ENCODE measurements around the gene TLE4. TPM values are rescaled to one million over a fixed set of nuclear protein-coding genes. Genes with fewer than 3 reads are reported as not detected.

Gene TLE4
- total RNA-seq, 1 donor from 2014 or later = 102 TPM

- Mint-ChIP-seq H3K36me3 (ENCODE audit: unreplicated experiment) (no peaks in the 10 kb centered on the region), H3K27ac (ENCODE audit: unreplicated experiment) (no peak overlapping the region), H3K9me3 (ENCODE audit: unreplicated experiment) (peaks cover 2% of the 10 kb centered on the region), H3K4me3 (ENCODE audit: unreplicated experiment) (no peak overlapping the region), H3K27me3 (ENCODE audit: unreplicated experiment) (no peaks in the 10 kb centered on the region), H3K4me1 (ENCODE audit: unreplicated experiment) (peaks cover 7% of the 10 kb centered on the region)
- no peak for TF ChIP-seq CTCF (IDR thresholded peaks at IDR 0.05)
- no peak for DNase-seq (ENCODE audit: extremely low spot score, unreplicated experiment)
Observed at GRCh38 chr9:79555474-79556089, 16.2 kb upstream of the TLE4 start.

- no peaks in the 10 kb centered on the region for H3K9me3 Mint-ChIP-seq (ENCODE audit: unreplicated experiment)
Observed at GRCh38 chr9:79559495-79560181, 12.1 kb upstream of the TLE4 start.

GRCh38 chr9:79562749-79563386 lies 8.9 kb upstream of the TLE4 start:
- no peak overlapping the region for H3K4me3 Mint-ChIP-seq (ENCODE audit: unreplicated experiment)
- H3K27me3 Mint-ChIP-seq (ENCODE audit: unreplicated experiment) = no peaks in the 10 kb centered on the region
- H3K4me1 Mint-ChIP-seq (ENCODE audit: unreplicated experiment) = peaks cover 16% of the 10 kb centered on the region
- no peaks in the 10 kb centered on the region for H3K9me3 Mint-ChIP-seq (ENCODE audit: unreplicated experiment)
- no peak for TF ChIP-seq CTCF (IDR thresholded peaks at IDR 0.05)
- H3K36me3 Mint-ChIP-seq (ENCODE audit: unreplicated experiment) = no peaks in the 10 kb centered on the region
- DNase-seq (ENCODE audit: extremely low spot score, unreplicated experiment) = no peak
- no peak overlapping the region for H3K27ac Mint-ChIP-seq (ENCODE audit: unreplicated experiment)

More at GRCh38 chr9:79559495-79560181, 12.1 kb upstream of the TLE4 start:
- H3K4me3 Mint-ChIP-seq (ENCODE audit: unreplicated experiment) = no peak overlapping the region
- TF ChIP-seq CTCF (IDR thresholded peaks at IDR 0.05) = no peak
- no peaks in the 10 kb centered on the region for H3K36me3 Mint-ChIP-seq (ENCODE audit: unreplicated experiment)
- peaks cover 16% of the 10 kb centered on the region for H3K4me1 Mint-ChIP-seq (ENCODE audit: unreplicated experiment)
- no peak for DNase-seq (ENCODE audit: extremely low spot score, unreplicated experiment)
- no peaks in the 10 kb centered on the region for H3K27me3 Mint-ChIP-seq (ENCODE audit: unreplicated experiment)
- H3K27ac Mint-ChIP-seq (ENCODE audit: unreplicated experiment) = peak overlapping the region; percentile 31

- no peaks in the 10 kb centered on the region for H3K36me3 Mint-ChIP-seq (ENCODE audit: unreplicated experiment)
- no peak for TF ChIP-seq CTCF (IDR thresholded peaks at IDR 0.05)
Observed at GRCh38 chr9:79564105-79564504, 7.7 kb upstream of the TLE4 start.

GRCh38 chr9:79565245-79565644 lies 6.5 kb upstream of the TLE4 start:
- Mint-ChIP-seq H3K27ac (ENCODE audit: unreplicated experiment) (no peak overlapping the region), H3K36me3 (ENCODE audit: unreplicated experiment) (no peaks in the 10 kb centered on the region), H3K9me3 (ENCODE audit: unreplicated experiment) (no peaks in the 10 kb centered on the region), H3K27me3 (ENCODE audit: unreplicated experiment) (no peaks in the 10 kb centered on the region), H3K4me3 (ENCODE audit: unreplicated experiment) (no peak overlapping the region), H3K4me1 (ENCODE audit: unreplicated experiment) (peaks cover 14% of the 10 kb centered on the region)
- TF ChIP-seq CTCF (IDR thresholded peaks at IDR 0.05) = no peak
- no peak for DNase-seq (ENCODE audit: extremely low spot score, unreplicated experiment)

More at GRCh38 chr9:79564105-79564504, 7.7 kb upstream of the TLE4 start:
- Mint-ChIP-seq H3K4me3 (ENCODE audit: unreplicated experiment) (no peak overlapping the region), H3K4me1 (ENCODE audit: unreplicated experiment) (peaks cover 16% of the 10 kb centered on the region), H3K27ac (ENCODE audit: unreplicated experiment) (no peak overlapping the region), H3K9me3 (ENCODE audit: unreplicated experiment) (no peaks in the 10 kb centered on the region), H3K27me3 (ENCODE audit: unreplicated experiment) (no peaks in the 10 kb centered on the region)
- DNase-seq (ENCODE audit: extremely low spot score, unreplicated experiment) = no peak
